Measurements from ENCODE around the gene IFITM2.

GRCh38 chr11:330307-330693 is 22.7 kb downstream of the IFITM2 start:
- TF ChIP-seq EZH2 (IDR thresholded peaks at IDR 0.05; ENCODE audit: low read depth): no peak
- TF ChIP-seq CTCF (conservative IDR thresholded peaks at IDR 0.05): no peak

Measured in PC-9 (cell line).